Cardiac muscle cell (in vitro differentiated cells and primary cell): ENCODE measurements around the gene KAZN. TPM values are rescaled to one million over a fixed set of nuclear protein-coding genes. Genes with fewer than 3 reads are reported as not detected.
A peak's percentile ranks its signal among the peaks of the same experiment; 100 is the strongest.

Source experiments
- DNase-seq, 2 donors: peaks; one replicate each; pipeline versions ENCODE4 v3.0.0 to v3.0.0-alpha.2; 2010 to 2017; ENCODE audit warnings: low read depth in 1 of 2, low spot score in 1 of 2
- H3K27ac ChIP-seq: fragments of 200-600 bp; sonication (generic); 2 replicates; pipeline ENCODE4 v1.5.1; 2016
- H3K27me3 ChIP-seq: fragments of 200-600 bp; sonication (generic); 2 replicates; pipeline ENCODE4 v1.6.0; 2016; ENCODE audit warnings: control low read depth
- H3K36me3 ChIP-seq: fragments of 200-600 bp; sonication (generic); 2 replicates; pipeline ENCODE4 v1.5.1; 2016; ENCODE audit warnings: control low read depth
- H3K4me1 ChIP-seq: fragments of 200-600 bp; sonication (generic); 2 replicates; pipeline ENCODE4 v1.8.1; 2017; ENCODE audit warnings: low read depth, mild to moderate bottlenecking, mixed run types
- H3K4me3 ChIP-seq: fragments of 200-600 bp; sonication (generic); 2 replicates; pipeline ENCODE4 v1.5.1; 2016; ENCODE audit warnings: mild to moderate bottlenecking
- H3K9me3 ChIP-seq: fragments of 200-600 bp; sonication (generic); 2 replicates; pipeline ENCODE4 v1.5.1; 2017; ENCODE audit warnings: low read depth, mild to moderate bottlenecking, control low read depth
- CTCF ChIP-seq: IDR thresholded peaks from 2 replicates; pipeline ENCODE4 v1.5.1; 2012; ENCODE audit warnings: low read depth, mild to moderate bottlenecking, low read length
- polyA plus RNA-seq: library from polyadenylated mRNA; unstranded; fragments of >200 nt; fragmentation: Nextera tagmentation; extraction: Ambion mirVana; gene quantifications from 2 replicates; pipeline ENCODE4 v1.2.1, GENCODE V29; 2016
- total RNA-seq: library from RNA; depleted of rRNA; stranded (reverse); fragments of >200 nt; gene quantifications from 2 replicates; pipeline ENCODE4 v1.2.3, GENCODE V29; 2016

KAZN gene
- total and polyA plus RNA-seq, 2 experiments from 2014 or later, result 17.5 to 26.9 TPM

- Histone ChIP-seq H3K4me1 (no peaks in the 10 kb centered on the region), H3K27me3 (no peaks in the 10 kb centered on the region), H3K36me3 (no peaks in the 10 kb centered on the region), H3K4me3 (no peak overlapping the region), H3K27ac (no peak overlapping the region), H3K9me3 (no peaks in the 10 kb centered on the region)
- TF ChIP-seq CTCF, result no peak
- DNase-seq, result peak in 1 of 2 donors; percentile 25
Observed at GRCh38 chr1:14881775-14882672, 283.5 kb downstream of the KAZN start.

GRCh38 chr1:14884614-14885175, 286.2 kb downstream of the KAZN start:
- no peaks in the 10 kb centered on the region for H3K9me3 ChIP-seq
- no peak overlapping the region for H3K27ac ChIP-seq
- no peaks in the 10 kb centered on the region for H3K4me1 ChIP-seq
- H3K36me3 ChIP-seq, result no peaks in the 10 kb centered on the region
- no peak for TF ChIP-seq CTCF
- no peaks in the 10 kb centered on the region for H3K27me3 ChIP-seq
- H3K4me3 ChIP-seq, result no peak overlapping the region
- DNase-seq, result no peak

GRCh38 chr1:14887044-14887566, 288.6 kb downstream of the KAZN start:
- H3K9me3 ChIP-seq, result no peaks in the 10 kb centered on the region
- H3K4me1 ChIP-seq, result no peaks in the 10 kb centered on the region
- no peak overlapping the region for H3K4me3 ChIP-seq
- H3K36me3 ChIP-seq, result no peaks in the 10 kb centered on the region
- TF ChIP-seq CTCF, result no peak
- no peaks in the 10 kb centered on the region for H3K27me3 ChIP-seq
- DNase-seq, result no peak
- H3K27ac ChIP-seq, result no peak overlapping the region

GRCh38 chr1:14887764-14888350, 289.4 kb downstream of the KAZN start:
- Histone ChIP-seq H3K36me3 (no peaks in the 10 kb centered on the region), H3K27ac (no peak overlapping the region), H3K9me3 (no peaks in the 10 kb centered on the region), H3K4me1 (no peaks in the 10 kb centered on the region), H3K27me3 (no peaks in the 10 kb centered on the region), H3K4me3 (no peak overlapping the region)
- no peak for TF ChIP-seq CTCF
- no peak for DNase-seq

- Histone ChIP-seq H3K27ac (no peak overlapping the region), H3K4me3 (no peak overlapping the region), H3K9me3 (no peaks in the 10 kb centered on the region), H3K36me3 (no peaks in the 10 kb centered on the region), H3K27me3 (no peaks in the 10 kb centered on the region), H3K4me1 (no peaks in the 10 kb centered on the region)
- no peak for TF ChIP-seq CTCF
- no peak for DNase-seq
Observed at GRCh38 chr1:14888374-14888773, 289.9 kb downstream of the KAZN start.
